ENCODE measurements around the gene WWOX.
"Not testable (repeated sequence)": the region's sequence is repeated elsewhere in the genome, so short reads cannot be mapped to it uniquely, and the experiment has no call there.

WWOX gene

GRCh38 chr16:78577630-78578029 is 478.2 kb downstream of the WWOX start:
- no peak for DNase-seq (ENCODE audit: low spot score)

- DNase-seq (ENCODE audit: low spot score): no peak
These were observed 479.6 kb downstream of the WWOX start for GRCh38 chr16:78579020-78579419.

- no peak for DNase-seq (ENCODE audit: low spot score)
These were observed 484.0 kb downstream of the WWOX start for GRCh38 chr16:78583441-78583840.

- DNase-seq (ENCODE audit: low spot score): no peak
These were observed 484.9 kb downstream of the WWOX start for GRCh38 chr16:78584213-78584860.

GRCh38 chr16:78584991-78585390 is 485.5 kb downstream of the WWOX start:
- DNase-seq (ENCODE audit: low spot score): no peak

GRCh38 chr16:78589331-78589730 is 489.9 kb downstream of the WWOX start:
- DNase-seq (ENCODE audit: low spot score): no peak

GRCh38 chr16:78591682-78592103 is 492.2 kb downstream of the WWOX start:
- no peak for DNase-seq (ENCODE audit: low spot score)

GRCh38 chr16:78592111-78592510 is 492.7 kb downstream of the WWOX start:
- no peak for DNase-seq (ENCODE audit: low spot score)

- DNase-seq (ENCODE audit: low spot score): no peak
These were observed 493.9 kb downstream of the WWOX start for GRCh38 chr16:78593352-78593751.

GRCh38 chr16:78594191-78594590 is 494.7 kb downstream of the WWOX start:
- DNase-seq (ENCODE audit: low spot score): no peak

GRCh38 chr16:78596348-78596995 is 497.0 kb downstream of the WWOX start:
- no peak for DNase-seq (ENCODE audit: low spot score)

GRCh38 chr16:78596996-78597422 is 497.6 kb downstream of the WWOX start:
- DNase-seq (ENCODE audit: low spot score): no peak

GRCh38 chr16:78597809-78598570 is 498.5 kb downstream of the WWOX start:
- no peak for DNase-seq (ENCODE audit: low spot score)

- no peak for DNase-seq (ENCODE audit: low spot score)
These were observed 499.8 kb downstream of the WWOX start for GRCh38 chr16:78599271-78599670.

GRCh38 chr16:78604423-78605062 is 505.1 kb downstream of the WWOX start:
- DNase-seq (ENCODE audit: low spot score): not testable (repeated sequence)

- no peak for DNase-seq (ENCODE audit: low spot score)
These were observed 506.2 kb downstream of the WWOX start for GRCh38 chr16:78605548-78606101.

- no peak for DNase-seq (ENCODE audit: low spot score)
These were observed 507.1 kb downstream of the WWOX start for GRCh38 chr16:78606545-78606944.

GRCh38 chr16:78607022-78607421 is 507.6 kb downstream of the WWOX start:
- DNase-seq (ENCODE audit: low spot score): no peak

GRCh38 chr16:78607465-78607864 is 508.0 kb downstream of the WWOX start:
- no peak for DNase-seq (ENCODE audit: low spot score)

- no peak for DNase-seq (ENCODE audit: low spot score)
These were observed 508.9 kb downstream of the WWOX start for GRCh38 chr16:78608305-78608776.

GRCh38 chr16:78609402-78610274 is 510.2 kb downstream of the WWOX start:
- DNase-seq (ENCODE audit: low spot score): no peak

Data from AG08395 (cell line).